Measurements from ENCODE around the gene COL9A2.

- TF ChIP-seq POLR2A (IDR thresholded peaks at IDR 0.05) (no peak), CTCF (IDR thresholded peaks at IDR 0.05) (no peak)
Observed at GRCh38 chr1:40258445-40258769, 58.7 kb downstream of the COL9A2 start.

Data from right lobe of liver (tissue), 4 donors.